HG03460 (cell line): ENCODE data around the gene MGRN1.
"Not testable (repeated sequence)": the region's sequence is repeated elsewhere in the genome, so short reads cannot be mapped to it uniquely, and the experiment has no call there.

ENCODE experiments used
- ATAC-seq: cut with Tn5 transposase; IDR thresholded peaks from one replicate; pipeline ENCODE4 v1.9.1; 2021; ENCODE audit not compliant: unreplicated experiment

The MGRN1 gene

GRCh38 chr16:4726616-4727015 is 102.0 kb downstream of the MGRN1 start:
- ATAC-seq, result no peak

GRCh38 chr16:4728676-4729075 is 104.0 kb downstream of the MGRN1 start:
- ATAC-seq, result no peak

GRCh38 chr16:4729876-4730275 is 105.2 kb downstream of the MGRN1 start:
- no peak for ATAC-seq

GRCh38 chr16:4733211-4733742 is 108.7 kb downstream of the MGRN1 start:
- no peak for ATAC-seq

- ATAC-seq, result peak; percentile 2
These were observed 109.1 kb downstream of the MGRN1 start for GRCh38 chr16:4733747-4734062.

GRCh38 chr16:4734063-4734729 is 109.6 kb downstream of the MGRN1 start, which contains the start of the genes ANKS3 and DNAAF8:
ANKS3 (minus strand) TSS chr16:4734271; CDS start chr16:4730149, 4,122 bp downstream.
DNAAF8 (plus strand) TSS chr16:4734537; CDS start chr16:4736515, 1,978 bp downstream.
- ATAC-seq, result peak; percentile 75

- peak; percentile 64 for ATAC-seq
These were observed 110.3 kb downstream of the MGRN1 start for GRCh38 chr16:4734730-4735535.

- ATAC-seq, result no peak
These were observed 111.9 kb downstream of the MGRN1 start for GRCh38 chr16:4736546-4736945.

- no peak for ATAC-seq
These were observed 112.9 kb downstream of the MGRN1 start for GRCh38 chr16:4737545-4737944.

- not testable (repeated sequence) for ATAC-seq
These were observed 113.7 kb downstream of the MGRN1 start for GRCh38 chr16:4738370-4738769.
